Tibial nerve (tissue), 4 donors: Measurements from ENCODE around the gene CADPS.

Experiments
- EP300 ChIP-seq, 2 donors: sonication (generic); formaldehyde crosslinking; IDR thresholded peaks; one replicate each; pipeline ENCODE4 v1.6.1; 2017; ENCODE audit warnings: antibody characterized with exemption in 2 of 2, mild to moderate bottlenecking in 1 of 2
- POLR2A ChIP-seq, 2 donors: fragments of 450-650 bp; IDR thresholded peaks; one replicate each; pipeline ENCODE4 v1.6.1; 2017; ENCODE audit warnings: antibody characterized with exemption in 2 of 2, mild to moderate bottlenecking in 2 of 2, moderate library complexity in 2 of 2
- TF ChIP-seq, protein P1 (sequence below), 5 experiments: fragments of 200-600 bp in 3 of 5; fragments of 450-650 bp in 2 of 5; sonication (generic) in 3 of 5; IDR thresholded peaks; one replicate each; pipeline ENCODE4 v1.5.1; 2016 to 2019; ENCODE audit warnings: antibody characterized with exemption in 5 of 5, mild to moderate bottlenecking in 3 of 5, moderate library complexity in 2 of 5

DNA sequence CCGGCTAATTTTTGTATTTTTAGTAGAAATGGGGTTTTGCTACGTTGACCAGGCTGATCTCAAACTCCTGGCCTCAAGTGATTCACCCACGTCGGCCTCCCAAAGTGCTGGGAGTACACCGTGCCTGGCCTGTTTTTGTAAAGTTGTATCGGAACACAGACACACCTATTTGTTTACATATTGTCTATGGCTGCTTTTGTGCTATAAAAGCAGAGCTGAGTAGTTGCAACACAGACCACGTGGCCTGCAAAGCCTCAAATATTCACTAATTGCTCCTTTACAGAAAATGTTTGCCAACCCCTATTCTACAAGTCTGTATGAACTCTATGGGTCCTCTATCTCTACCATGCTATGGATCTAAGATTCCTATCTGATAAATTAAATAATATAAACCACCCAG lies 175.5 kb downstream of the CADPS start:
- TF ChIP-seq EP300 (IDR thresholded peaks at IDR 0.05) (no peak), POLR2A (IDR thresholded peaks at IDR 0.05) (no peak)
- TF ChIP-seq, protein P1, sequence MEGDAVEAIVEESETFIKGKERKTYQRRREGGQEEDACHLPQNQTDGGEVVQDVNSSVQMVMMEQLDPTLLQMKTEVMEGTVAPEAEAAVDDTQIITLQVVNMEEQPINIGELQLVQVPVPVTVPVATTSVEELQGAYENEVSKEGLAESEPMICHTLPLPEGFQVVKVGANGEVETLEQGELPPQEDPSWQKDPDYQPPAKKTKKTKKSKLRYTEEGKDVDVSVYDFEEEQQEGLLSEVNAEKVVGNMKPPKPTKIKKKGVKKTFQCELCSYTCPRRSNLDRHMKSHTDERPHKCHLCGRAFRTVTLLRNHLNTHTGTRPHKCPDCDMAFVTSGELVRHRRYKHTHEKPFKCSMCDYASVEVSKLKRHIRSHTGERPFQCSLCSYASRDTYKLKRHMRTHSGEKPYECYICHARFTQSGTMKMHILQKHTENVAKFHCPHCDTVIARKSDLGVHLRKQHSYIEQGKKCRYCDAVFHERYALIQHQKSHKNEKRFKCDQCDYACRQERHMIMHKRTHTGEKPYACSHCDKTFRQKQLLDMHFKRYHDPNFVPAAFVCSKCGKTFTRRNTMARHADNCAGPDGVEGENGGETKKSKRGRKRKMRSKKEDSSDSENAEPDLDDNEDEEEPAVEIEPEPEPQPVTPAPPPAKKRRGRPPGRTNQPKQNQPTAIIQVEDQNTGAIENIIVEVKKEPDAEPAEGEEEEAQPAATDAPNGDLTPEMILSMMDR (IDR thresholded peaks at IDR 0.05) = no peak
